ENCODE data around the gene PHACTR3. TPM values are rescaled to one million over a fixed set of nuclear protein-coding genes. Genes with fewer than 3 reads are reported as not detected.

PHACTR3 gene
- polyA plus RNA-seq, 1 donor = 12.4 TPM

- DNase-seq = no peak
Measured at GRCh38 chr20:59816146-59816738, 211.9 kb downstream of the PHACTR3 start.

- DNase-seq = no peak
Measured at GRCh38 chr20:59817406-59817805, 213.1 kb downstream of the PHACTR3 start.

DNA sequence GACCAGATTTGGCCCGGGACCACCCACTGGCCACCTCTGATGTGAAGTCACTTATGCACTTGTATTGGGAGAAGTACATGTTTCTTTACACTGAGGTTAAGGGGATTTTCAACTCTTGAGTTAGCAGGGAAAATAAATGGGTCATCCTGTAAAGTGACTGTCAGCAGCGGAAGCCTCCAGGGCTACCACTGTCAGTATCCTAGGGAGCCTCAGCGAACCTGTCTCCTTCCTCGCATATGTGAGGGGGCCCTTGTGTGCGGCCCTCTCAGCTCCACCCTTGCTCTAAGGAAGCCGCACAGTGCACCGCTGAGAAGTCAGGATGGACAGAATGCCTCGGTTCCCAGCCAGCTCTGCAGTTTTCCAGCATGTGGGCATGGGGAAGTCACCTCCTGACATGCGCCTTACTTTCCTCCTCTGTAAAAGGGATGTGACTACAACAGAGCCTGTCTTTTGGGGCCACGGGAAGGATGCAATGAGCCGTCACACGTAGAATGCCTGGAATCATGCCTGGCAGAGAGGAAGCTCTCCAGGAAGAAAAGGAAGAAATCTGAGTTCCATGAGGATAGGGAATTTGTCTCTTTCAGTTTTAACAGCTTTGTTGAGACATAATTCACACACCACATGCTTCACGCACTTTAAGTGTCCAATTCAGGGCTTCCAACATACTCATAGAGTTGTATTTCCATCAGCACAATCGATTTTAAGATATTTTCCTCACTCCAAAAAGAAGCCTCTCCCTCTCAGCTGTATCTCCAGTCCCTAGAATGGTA is 213.7 kb downstream of the PHACTR3 start:
- DNase-seq = no peak

GRCh38 chr20:59818911-59819310 is 214.6 kb downstream of the PHACTR3 start:
- DNase-seq = no peak

DNA sequence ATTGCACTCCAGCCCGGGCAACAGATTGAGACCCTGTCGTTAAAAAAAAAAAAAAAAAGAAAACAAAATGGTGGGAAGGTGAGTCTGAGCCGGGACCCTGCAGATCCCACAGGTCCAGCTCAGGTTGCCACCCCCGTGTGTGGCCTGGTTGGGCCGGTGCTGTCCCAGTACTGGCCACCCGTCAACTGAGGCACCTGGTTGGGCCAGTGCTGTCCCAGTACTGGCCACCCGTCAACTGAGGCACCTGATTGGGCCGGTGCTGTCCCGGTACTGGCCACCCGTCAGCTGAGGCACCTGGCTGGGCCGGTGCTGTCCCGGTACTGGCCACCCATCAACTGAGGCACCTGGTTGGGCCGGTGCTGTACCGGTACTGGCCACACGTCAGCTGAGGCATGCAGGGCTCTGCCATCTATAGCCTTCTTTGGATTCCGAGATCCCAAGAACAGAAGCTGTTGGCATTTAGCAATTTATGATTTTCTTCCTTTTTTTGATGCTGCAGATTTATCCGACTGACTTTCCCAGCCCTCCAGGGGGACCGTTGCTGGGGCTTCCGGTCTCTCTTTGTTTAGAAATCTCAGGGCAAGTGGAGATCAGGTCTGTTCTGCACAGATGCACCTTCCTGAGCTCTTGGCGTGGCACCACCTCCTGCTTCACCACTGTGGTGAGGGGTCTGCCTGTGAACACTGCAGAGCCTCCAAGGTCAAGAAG is 215.3 kb downstream of the PHACTR3 start:
- no peak for DNase-seq

DNA sequence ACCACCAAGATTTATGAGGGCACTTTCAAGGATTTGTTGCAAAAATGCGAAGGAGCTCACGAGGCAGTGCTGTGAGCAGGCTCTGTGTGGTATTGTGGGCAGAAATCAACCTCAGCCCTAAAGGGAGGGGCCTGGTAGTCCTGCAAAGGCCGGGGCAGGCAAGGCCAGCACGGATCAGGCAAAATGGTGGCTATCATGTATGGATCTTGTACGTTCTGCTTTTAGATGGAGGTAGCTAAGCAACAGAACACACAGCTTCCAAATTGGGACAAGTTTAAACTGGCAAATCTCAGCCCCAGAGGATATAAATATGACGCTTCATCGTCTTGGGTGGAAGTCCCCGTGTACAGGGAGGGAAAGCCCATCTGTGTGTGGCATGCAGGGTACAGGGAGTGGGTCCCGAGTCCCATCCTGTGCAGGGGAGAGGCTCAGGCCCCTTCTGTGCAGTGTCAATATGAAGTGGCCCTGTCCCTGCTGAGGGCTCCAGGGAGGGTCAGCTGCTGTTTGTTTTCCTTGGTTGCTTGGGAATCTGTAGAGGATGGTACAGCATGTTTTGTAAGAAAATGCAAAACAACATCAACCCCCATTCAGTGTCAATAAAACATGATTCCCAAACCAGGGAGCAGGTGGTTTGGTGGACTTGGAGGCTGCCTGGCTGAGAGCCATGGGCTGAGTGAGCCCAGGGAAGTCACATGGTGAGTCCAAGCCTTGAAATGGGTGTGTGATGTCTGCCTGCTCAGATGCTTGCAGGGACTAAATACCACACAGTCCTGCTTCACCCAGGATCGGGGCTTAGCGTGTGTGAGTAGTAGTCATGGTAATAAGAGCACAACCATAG is 216.1 kb downstream of the PHACTR3 start:
- no peak for DNase-seq

DNA sequence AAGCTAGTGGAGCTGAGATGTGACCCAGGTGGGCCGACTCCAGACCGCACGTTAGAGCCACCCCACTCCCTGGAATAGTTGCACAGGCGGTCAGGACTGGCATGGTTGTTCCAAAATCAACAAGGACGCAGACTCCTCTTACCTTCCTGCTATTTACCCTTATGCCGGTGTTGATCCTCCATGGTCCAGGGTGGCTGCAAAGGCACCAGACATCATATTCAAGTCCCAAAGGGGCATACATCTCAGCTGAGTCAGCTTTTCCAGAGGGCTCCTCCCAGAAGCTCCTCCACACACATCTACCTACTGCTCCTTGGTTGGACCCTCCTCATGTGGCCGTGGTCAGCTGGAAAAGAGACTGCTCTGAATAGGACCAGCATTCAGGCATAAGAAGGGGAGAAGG is 216.9 kb downstream of the PHACTR3 start:
- no peak for DNase-seq

GRCh38 chr20:59821788-59822187 is 217.4 kb downstream of the PHACTR3 start:
- DNase-seq = no peak

GRCh38 chr20:59822291-59823029 is 218.1 kb downstream of the PHACTR3 start:
- DNase-seq = no peak

- no peak for DNase-seq
Measured at GRCh38 chr20:59823030-59823423, 218.7 kb downstream of the PHACTR3 start.

DNA sequence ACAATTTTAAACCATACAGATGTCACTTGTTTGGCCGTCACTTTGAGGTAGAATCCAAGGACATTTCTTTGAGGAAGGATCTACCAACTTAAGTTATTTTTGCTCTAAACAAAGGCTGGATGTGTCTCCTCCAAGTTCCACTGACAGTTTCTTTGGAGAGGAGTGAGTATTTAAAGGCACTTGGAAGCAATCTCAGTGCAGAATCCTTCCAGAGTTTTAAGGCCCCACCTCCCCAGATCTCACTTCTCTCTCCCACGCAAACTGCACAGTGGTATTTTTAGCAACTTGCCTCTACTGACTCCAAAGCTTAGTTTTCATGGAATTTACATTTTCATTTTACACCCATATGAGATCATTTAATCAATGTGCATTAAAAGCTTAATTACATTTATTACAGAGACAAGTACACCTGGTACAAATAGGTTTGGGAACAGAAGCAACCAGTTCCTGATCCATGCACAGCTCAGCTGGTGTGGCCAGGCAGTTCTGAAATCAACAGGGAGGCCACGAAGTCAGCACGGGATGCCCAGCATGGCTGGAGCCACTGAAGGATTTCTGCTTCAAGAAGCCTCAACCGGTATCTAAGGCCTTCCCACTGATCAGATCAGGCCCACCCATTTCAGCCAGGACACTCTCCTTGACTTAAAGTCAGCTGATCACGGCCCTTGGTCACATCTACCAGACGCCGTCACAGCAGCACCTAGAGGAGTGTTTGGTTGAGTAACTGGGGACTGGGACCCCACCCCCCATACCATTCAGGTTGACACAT is 219.3 kb downstream of the PHACTR3 start:
- no peak for DNase-seq

DNA sequence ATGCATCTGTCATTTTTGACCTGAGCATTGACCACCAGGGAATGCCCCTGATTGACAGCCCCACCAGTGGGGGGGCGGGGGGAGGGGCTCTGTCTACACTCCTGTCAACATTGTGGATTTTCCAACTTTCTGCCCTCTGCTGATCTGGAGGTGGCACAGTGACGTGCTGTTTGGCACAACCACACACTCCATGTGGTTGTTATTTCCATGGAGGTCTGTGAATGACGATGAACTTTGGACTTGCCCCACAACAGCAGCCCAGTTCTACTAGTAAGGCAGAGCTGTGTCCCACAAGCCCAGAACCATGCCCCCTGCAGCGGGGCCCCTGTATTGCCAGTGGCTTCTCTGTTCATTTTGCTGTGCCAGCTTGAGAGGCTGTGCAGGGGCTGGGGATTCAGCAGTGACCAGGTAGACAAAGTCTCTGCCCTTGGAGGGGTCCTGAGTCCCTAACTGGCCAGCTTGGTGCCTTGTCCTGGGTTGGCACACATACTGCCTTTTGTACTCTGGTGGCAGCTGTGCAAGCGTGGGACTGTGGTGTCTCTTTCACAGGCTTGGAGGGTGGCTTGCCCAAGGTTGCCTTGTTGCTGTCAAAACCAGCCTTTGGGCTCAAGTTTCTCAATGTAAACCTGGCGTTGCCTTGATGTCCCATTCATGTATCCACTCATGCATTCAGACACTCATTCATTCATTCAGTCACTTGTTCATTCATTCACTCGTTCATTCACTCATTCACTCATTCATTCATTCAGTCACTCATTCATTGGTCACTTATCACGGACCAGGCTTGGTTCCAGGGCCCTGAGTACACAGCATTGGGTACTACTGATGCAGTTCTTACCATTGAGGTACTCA is 220.6 kb downstream of the PHACTR3 start:
- no peak for DNase-seq

GRCh38 chr20:59825563-59825920 is 221.2 kb downstream of the PHACTR3 start:
- DNase-seq = no peak

DNA sequence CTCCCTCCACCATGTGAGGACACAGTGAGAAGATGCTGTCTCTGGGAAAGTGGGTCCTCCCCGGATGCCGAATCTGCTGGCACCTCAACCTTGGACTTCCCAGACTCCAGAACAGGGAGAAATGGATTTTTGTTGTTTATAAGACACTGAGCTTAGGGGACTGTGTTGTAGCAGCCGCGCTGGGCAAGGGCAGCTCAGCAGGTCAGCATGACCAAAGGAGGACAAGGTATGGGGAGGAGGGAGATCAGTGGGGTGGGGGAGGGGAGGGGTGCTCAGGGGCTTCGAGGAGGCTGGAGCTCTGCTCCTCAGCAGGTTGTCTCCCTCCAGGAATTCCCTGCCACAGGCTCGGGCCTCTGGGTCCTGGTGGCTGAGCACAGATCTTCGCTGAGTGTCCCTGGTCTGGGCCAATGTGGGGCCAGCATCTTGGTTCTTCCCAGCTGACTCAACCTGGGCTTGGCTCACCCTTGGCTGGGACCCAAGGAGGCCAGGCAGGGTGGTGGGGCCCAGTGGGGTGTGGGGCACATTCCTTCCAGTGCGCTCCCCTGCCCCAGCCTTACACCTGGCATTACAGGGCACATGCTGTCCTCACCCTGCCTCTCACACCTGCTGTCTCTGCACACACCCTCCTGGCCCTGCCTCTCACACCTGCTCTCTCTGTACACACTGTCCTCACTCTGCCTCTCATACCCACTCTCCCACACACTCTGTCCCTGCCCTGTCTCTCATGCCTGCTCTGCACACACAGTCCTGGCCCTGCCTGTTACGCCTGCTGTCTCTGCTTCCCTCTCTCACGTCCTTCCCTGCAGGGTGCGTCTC is 221.8 kb downstream of the PHACTR3 start:
- no peak for DNase-seq

- no peak for DNase-seq
Measured at GRCh38 chr20:59827138-59828056, 223.1 kb downstream of the PHACTR3 start.

GRCh38 chr20:59828125-59829053 is 224.0 kb downstream of the PHACTR3 start:
- DNase-seq = no peak

Measured in left kidney (tissue), 2 donors.